Activated CD4-positive, alpha-beta memory T cell treated with anti-CD3 and anti-CD28 coated beads, Interleukin-2, amount 10 ng/mL, durations not matched to agents 7 days and 5 days (primary cell): ENCODE results near the gene PRKAG2. TPM values are rescaled to one million over a fixed set of nuclear protein-coding genes. Genes with fewer than 3 reads are reported as not detected.
A peak's percentile ranks its signal among the peaks of the same experiment; 100 is the strongest.

Source experiments
- CTCF ChIA-PET: fragments of 350-600 bp; sonication (Branson Sonifier 250); formaldehyde crosslinking; loops from one replicate; lab custom pipeline; 2021; ENCODE audit warnings: antibody characterized with exemption, inconsistent platforms; lab: Charles Lee
- POLR2A ChIA-PET: fragments of 350-600 bp; sonication (Branson Sonifier 250); formaldehyde crosslinking; loops from one replicate; lab custom pipeline; 2021; ENCODE audit warnings: antibody characterized with exemption; lab: Charles Lee
- DNase-seq: peaks from one replicate; pipeline ENCODE4 v3.0.0-alpha.2; 2020
- H3K27ac Mint-ChIP-seq: one replicate; pipeline ENCODE4 v1.8.0; 2021; ENCODE audit warnings: mild to moderate bottlenecking, mixed read lengths
- H3K27me3 Mint-ChIP-seq: one replicate; pipeline ENCODE4 v1.8.0; 2021; ENCODE audit warnings: mixed read lengths
- H3K36me3 Mint-ChIP-seq: one replicate; pipeline ENCODE4 v1.8.0; 2021; ENCODE audit warnings: low read depth, mixed read lengths
- H3K4me1 Mint-ChIP-seq: one replicate; pipeline ENCODE4 v1.8.0; 2021; ENCODE audit warnings: mixed read lengths
- H3K4me3 Mint-ChIP-seq: one replicate; pipeline ENCODE4 v1.8.0; 2021; ENCODE audit warnings: mild to moderate bottlenecking, mixed read lengths
- H3K9me3 Mint-ChIP-seq: one replicate; pipeline ENCODE4 v1.8.0; 2021; ENCODE audit warnings: mixed read lengths
- total RNA-seq, 2 experiments: library from RNA; stranded (reverse); gene quantifications; one replicate each; pipeline ENCODE4 v1.2.3, GENCODE V29; 2021

Gene PRKAG2
- total RNA-seq, 2 experiments from 2014 or later, result 25.4 to 33.7 TPM

DNA sequence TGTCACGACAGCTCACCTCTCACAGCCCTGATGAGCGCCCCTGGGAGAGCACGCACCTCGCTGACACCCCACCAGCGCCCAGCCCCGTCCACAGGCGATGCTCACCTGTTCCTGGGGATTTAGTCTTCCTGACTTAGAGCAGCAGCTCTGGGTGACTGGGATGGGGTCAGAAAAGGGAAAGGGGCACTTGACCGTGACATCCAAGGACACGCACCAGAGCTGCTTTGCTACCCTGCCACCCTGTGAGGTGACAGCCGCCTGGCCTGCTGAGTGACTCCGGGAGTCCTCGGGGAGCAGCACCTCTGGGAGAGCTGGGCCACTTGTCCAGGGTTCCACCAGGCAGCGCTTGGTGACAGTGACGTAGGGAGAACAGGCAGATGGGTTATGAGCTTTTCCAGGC lies 148.2 kb downstream of the PRKAG2 start:
- DNase-seq, result no peak
- Mint-ChIP-seq H3K36me3 (no peaks in the 10 kb centered on the region), H3K27me3 (no peaks in the 10 kb centered on the region), H3K4me1 (peaks cover 20% of the 10 kb centered on the region), H3K4me3 (no peak overlapping the region), H3K27ac (no peak overlapping the region), H3K9me3 (no peaks in the 10 kb centered on the region)
- ChIA-PET CTCF (no interaction called here), POLR2A (no interaction called here)

DNA sequence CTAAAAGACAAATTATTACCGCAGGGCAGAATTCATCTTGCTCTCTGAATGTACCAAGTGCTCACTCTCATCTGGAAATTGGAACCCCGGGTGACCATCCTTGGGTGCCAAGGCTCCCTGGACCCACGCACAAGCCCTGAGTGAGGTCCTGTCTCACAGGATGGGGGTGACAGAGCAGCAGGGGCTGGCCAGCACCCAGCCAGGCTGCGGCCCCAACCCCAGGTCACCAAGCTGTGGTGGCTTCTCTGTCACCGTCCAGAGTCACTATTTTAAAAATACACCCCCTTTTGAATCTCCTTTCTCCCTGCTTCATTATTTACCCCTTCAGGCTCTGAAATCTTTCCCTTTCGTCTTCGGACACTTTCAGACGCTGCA lies 148.6 kb downstream of the PRKAG2 start:
- Mint-ChIP-seq H3K4me3 (no peak overlapping the region), H3K4me1 (peaks cover 20% of the 10 kb centered on the region), H3K27me3 (no peaks in the 10 kb centered on the region), H3K9me3 (no peaks in the 10 kb centered on the region), H3K27ac (no peak overlapping the region), H3K36me3 (no peaks in the 10 kb centered on the region)
- POLR2A ChIA-PET, result no interaction called here
- no peak for DNase-seq
- CTCF ChIA-PET, result no interaction called here

GRCh38 chr7:151727579-151728285 lies 149.2 kb downstream of the PRKAG2 start:
- H3K4me1 Mint-ChIP-seq, result peaks cover 20% of the 10 kb centered on the region
- no peak overlapping the region for H3K4me3 Mint-ChIP-seq
- ChIA-PET POLR2A (no interaction called here), CTCF (no interaction called here)
- no peaks in the 10 kb centered on the region for H3K27me3 Mint-ChIP-seq
- H3K9me3 Mint-ChIP-seq, result no peaks in the 10 kb centered on the region
- DNase-seq, result peak; percentile 61
- H3K36me3 Mint-ChIP-seq, result no peaks in the 10 kb centered on the region
- H3K27ac Mint-ChIP-seq, result no peak overlapping the region

- Mint-ChIP-seq H3K27me3 (no peaks in the 10 kb centered on the region), H3K36me3 (no peaks in the 10 kb centered on the region), H3K4me3 (no peak overlapping the region), H3K27ac (no peak overlapping the region), H3K4me1 (peaks cover 20% of the 10 kb centered on the region), H3K9me3 (no peaks in the 10 kb centered on the region)
- ChIA-PET POLR2A (no interaction called here), CTCF (interaction anchor here (1.3 kb wide), 1 partner anchor 33 kb away, joined by 3 read pairs; no protein-coding TSS in a partner anchor)
- no peak for DNase-seq
Observed at GRCh38 chr7:151726652-151727578, 150.0 kb downstream of the PRKAG2 start.

- no peak for DNase-seq
- CTCF ChIA-PET, result interaction anchor here (1.3 kb wide), 1 partner anchor 34 kb away, joined by 3 read pairs; no protein-coding TSS in a partner anchor
- H3K4me3 Mint-ChIP-seq, result no peak overlapping the region
- no peak overlapping the region for H3K27ac Mint-ChIP-seq
- H3K4me1 Mint-ChIP-seq, result peaks cover 20% of the 10 kb centered on the region
- H3K27me3 Mint-ChIP-seq, result no peaks in the 10 kb centered on the region
- no peaks in the 10 kb centered on the region for H3K9me3 Mint-ChIP-seq
- POLR2A ChIA-PET, result no interaction called here
- H3K36me3 Mint-ChIP-seq, result no peaks in the 10 kb centered on the region
Observed at GRCh38 chr7:151725844-151726651, 150.9 kb downstream of the PRKAG2 start.

GRCh38 chr7:151724920-151725584 lies 151.9 kb downstream of the PRKAG2 start:
- no peaks in the 10 kb centered on the region for H3K9me3 Mint-ChIP-seq
- H3K27me3 Mint-ChIP-seq, result no peaks in the 10 kb centered on the region
- H3K36me3 Mint-ChIP-seq, result no peaks in the 10 kb centered on the region

GRCh38 chr7:151724250-151724915 lies 152.5 kb downstream of the PRKAG2 start:
- H3K27ac Mint-ChIP-seq, result no peak overlapping the region
- CTCF ChIA-PET, result no interaction called here
- POLR2A ChIA-PET, result no interaction called here

More at GRCh38 chr7:151724920-151725584, 151.9 kb downstream of the PRKAG2 start:
- no peak for DNase-seq
- ChIA-PET POLR2A (no interaction called here), CTCF (interaction anchor here (1.3 kb wide), 1 partner anchor 35 kb away, joined by 3 read pairs; no protein-coding TSS in a partner anchor)
- Mint-ChIP-seq H3K4me1 (peaks cover 20% of the 10 kb centered on the region), H3K4me3 (no peak overlapping the region), H3K27ac (no peak overlapping the region)

DNA sequence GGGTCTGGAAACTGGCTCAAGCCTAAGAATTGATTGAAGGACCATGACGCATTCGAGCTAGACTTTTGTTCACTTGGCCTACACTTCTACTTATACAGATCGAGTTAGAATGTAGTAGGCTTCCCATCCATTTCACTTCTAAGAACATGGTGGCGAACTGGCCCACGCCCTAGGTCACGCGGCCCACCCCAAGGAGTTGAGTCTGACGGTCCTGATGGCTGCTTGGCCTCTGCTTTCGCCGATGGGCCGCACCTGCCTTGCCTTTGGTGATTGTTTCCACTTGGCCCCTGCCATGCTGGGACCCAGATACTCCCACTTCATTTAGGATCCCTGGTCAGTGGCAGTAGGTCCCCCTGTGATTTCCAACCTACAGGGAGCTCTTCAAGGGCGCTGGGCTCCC lies 153.6 kb downstream of the PRKAG2 start:
- no peak for DNase-seq
- H3K4me3 Mint-ChIP-seq, result no peak overlapping the region
- H3K36me3 Mint-ChIP-seq, result no peaks in the 10 kb centered on the region
- ChIA-PET CTCF (no interaction called here), POLR2A (no interaction called here)
- no peak overlapping the region for H3K27ac Mint-ChIP-seq
- H3K9me3 Mint-ChIP-seq, result no peaks in the 10 kb centered on the region
- H3K4me1 Mint-ChIP-seq, result peaks cover 17% of the 10 kb centered on the region
- H3K27me3 Mint-ChIP-seq, result no peaks in the 10 kb centered on the region

More at GRCh38 chr7:151724250-151724915, 152.5 kb downstream of the PRKAG2 start:
- Mint-ChIP-seq H3K4me1 (peaks cover 20% of the 10 kb centered on the region), H3K9me3 (no peaks in the 10 kb centered on the region), H3K4me3 (no peak overlapping the region), H3K36me3 (no peaks in the 10 kb centered on the region), H3K27me3 (no peaks in the 10 kb centered on the region)
- no peak for DNase-seq

- H3K27ac Mint-ChIP-seq, result no peak overlapping the region
- CTCF ChIA-PET, result no interaction called here
Observed at GRCh38 chr7:151722533-151722932, 154.4 kb downstream of the PRKAG2 start.

GRCh38 chr7:151721694-151722093 lies 155.2 kb downstream of the PRKAG2 start:
- H3K36me3 Mint-ChIP-seq, result no peaks in the 10 kb centered on the region
- ChIA-PET POLR2A (no interaction called here), CTCF (no interaction called here)
- no peak overlapping the region for H3K4me3 Mint-ChIP-seq
- no peaks in the 10 kb centered on the region for H3K9me3 Mint-ChIP-seq
- H3K27me3 Mint-ChIP-seq, result no peaks in the 10 kb centered on the region
- no peak for DNase-seq
- H3K4me1 Mint-ChIP-seq, result peaks cover 5% of the 10 kb centered on the region
- no peak overlapping the region for H3K27ac Mint-ChIP-seq

More at GRCh38 chr7:151722533-151722932, 154.4 kb downstream of the PRKAG2 start:
- POLR2A ChIA-PET, result no interaction called here
- DNase-seq, result no peak
- Mint-ChIP-seq H3K27me3 (no peaks in the 10 kb centered on the region), H3K4me1 (peaks cover 11% of the 10 kb centered on the region), H3K36me3 (no peaks in the 10 kb centered on the region), H3K4me3 (no peak overlapping the region), H3K9me3 (no peaks in the 10 kb centered on the region)

DNA sequence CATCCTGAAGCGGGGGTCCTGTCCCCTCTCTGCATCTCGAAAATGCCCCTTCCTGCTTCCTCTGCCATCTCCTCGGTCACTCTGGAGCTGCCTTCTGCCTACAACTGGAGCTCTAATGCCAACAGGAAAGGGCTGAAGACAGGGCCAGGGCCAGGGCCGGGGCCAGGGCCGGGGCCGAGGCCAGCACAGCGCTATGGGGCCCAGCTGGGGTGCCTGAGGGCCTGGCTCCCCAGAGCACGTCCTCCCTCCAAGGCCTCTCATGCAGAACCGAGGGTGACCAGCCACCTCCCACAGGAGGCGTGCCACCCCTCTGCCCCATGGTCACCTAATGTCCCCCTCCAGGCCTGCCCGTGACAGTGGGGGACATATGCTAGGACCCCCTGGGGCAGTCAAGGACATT lies 155.7 kb downstream of the PRKAG2 start:
- CTCF ChIA-PET, result no interaction called here
- H3K4me1 Mint-ChIP-seq, result no peaks in the 10 kb centered on the region
- POLR2A ChIA-PET, result no interaction called here
- no peaks in the 10 kb centered on the region for H3K27me3 Mint-ChIP-seq
- no peak overlapping the region for H3K27ac Mint-ChIP-seq
- H3K36me3 Mint-ChIP-seq, result no peaks in the 10 kb centered on the region
- DNase-seq, result no peak
- no peaks in the 10 kb centered on the region for H3K9me3 Mint-ChIP-seq
- H3K4me3 Mint-ChIP-seq, result no peak overlapping the region

- H3K4me1 Mint-ChIP-seq, result no peaks in the 10 kb centered on the region
- H3K4me3 Mint-ChIP-seq, result no peak overlapping the region
- H3K36me3 Mint-ChIP-seq, result no peaks in the 10 kb centered on the region
- H3K27me3 Mint-ChIP-seq, result no peaks in the 10 kb centered on the region
- ChIA-PET POLR2A (no interaction called here), CTCF (no interaction called here)
- DNase-seq, result no peak
- H3K9me3 Mint-ChIP-seq, result no peaks in the 10 kb centered on the region
- H3K27ac Mint-ChIP-seq, result no peak overlapping the region
Observed at GRCh38 chr7:151720280-151720679, 156.6 kb downstream of the PRKAG2 start.
